HCT116 (cell line): ENCODE data around the gene OR8A1. TPM values are rescaled to one million over a fixed set of nuclear protein-coding genes. Genes with fewer than 3 reads are reported as not detected.

Experiments
- ATAC-seq: fragments of 200-7000 bp; cut with Tn5 transposase; 2 replicates; pipeline ENCODE4 v1.9.1; 2020; ENCODE audit warnings: mild to moderate bottlenecking, moderate library complexity
- BruUV-seq: library from RNA; stranded (reverse); fragments of 400-500 nt; replicated peaks from 2 replicates; lab custom pipeline; 2021; lab: Mats Ljungman, UMichigan
- CTCF ChIA-PET: fragments of 300-600 bp; sonication (Branson Sonifier 250); formaldehyde crosslinking; loops from one replicate; lab custom pipeline; 2021; ENCODE audit warnings: antibody characterized with exemption; lab: Charles Lee
- POLR2A ChIA-PET: fragments of 300-600, 350-600 bp; sonication (Branson Sonifier 250); formaldehyde crosslinking; loops from one replicate; lab custom pipeline; 2021; ENCODE audit warnings: antibody characterized with exemption; lab: Charles Lee
- RAD21 ChIA-PET, 2 experiments: fragments of 300-600 bp; sonication (Branson Sonifier 250); formaldehyde crosslinking; loops; one replicate each; lab custom pipeline; 2023; ENCODE audit warnings: low total read pairs in 2 of 2; ENCODE audit not compliant: uncharacterized antibody in 2 of 2, unreplicated experiment in 2 of 2, low non-redundant PET in 1 of 2; lab: Charles Lee
- DNase-seq: peaks from one replicate; pipeline ENCODE4 v3.0.0-alpha.2; 2010; ENCODE audit warnings: low read depth, low spot score
- H2AFZ ChIP-seq: fragments of 200-600 bp; shearing (Covaris generic), sonication (generic); 2 replicates; pipeline ENCODE4 v1.6.1; 2017; ENCODE audit warnings: low read depth, mixed run types, mixed read lengths, antibody characterized with exemption, low read length; ENCODE audit not compliant: poor library complexity, severe bottlenecking
- H3K27ac ChIP-seq: 2 replicates; pipeline ENCODE4 v1.5.1; 2012; ENCODE audit warnings: low read depth, low read length
- H3K27me3 ChIP-seq: fragments of 200-600 bp; sonication (generic); 2 replicates; pipeline ENCODE4 v1.6.1; 2016; ENCODE audit warnings: mixed run types, low read length, mixed read lengths; ENCODE audit not compliant: insufficient read depth
- H3K36me3 ChIP-seq, 2 experiments: fragments of 200-500 bp in 1 of 2; fragments of 200-600 bp in 1 of 2; sonication (Bioruptor generic) in 1 of 2; sonication (generic) in 1 of 2; 2 replicates each; pipeline versions ENCODE4 v1.5.1 to v1.6.1; 2014 to 2016; ENCODE audit warnings: low read length in 2 of 2, inconsistent platforms in 1 of 2, mixed read lengths in 1 of 2, mixed run types in 1 of 2; ENCODE audit not compliant: insufficient read depth in 2 of 2, control insufficient read depth in 1 of 2
- H3K4me1 ChIP-seq, 2 experiments: fragments of 200-600 bp in 1 of 2; sonication (generic) in 1 of 2; 2 replicates each; pipeline versions ENCODE4 v1.5.1 to v1.6.1; 2012 to 2017; ENCODE audit warnings: low read length in 2 of 2, inconsistent platforms in 1 of 2, mild to moderate bottlenecking in 1 of 2, mixed read lengths in 1 of 2, mixed run types in 1 of 2, moderate library complexity in 1 of 2; ENCODE audit not compliant: insufficient read depth in 2 of 2, control insufficient read depth in 1 of 2
- H3K4me2 ChIP-seq: fragments of 200-600 bp; sonication (generic); 2 replicates; pipeline ENCODE4 v1.6.1; 2017; ENCODE audit warnings: mixed run types, low read length, mixed read lengths
- H3K4me3 ChIP-seq, 2 experiments: fragments of 200-600 bp in 1 of 2; sonication (generic) in 1 of 2; replicated peaks in 1 of 2; 2 replicates each; pipeline ENCODE4 v1.5.1; 2011 to 2016; ENCODE audit warnings: low read length in 2 of 2, control low read depth in 1 of 2, low read depth in 1 of 2, mild to moderate bottlenecking in 1 of 2, mixed read lengths in 1 of 2, mixed run types in 1 of 2
- H3K79me2 ChIP-seq: fragments of 200-600 bp; sonication (generic); 2 replicates; pipeline ENCODE4 v1.6.1; 2017; ENCODE audit warnings: mild to moderate bottlenecking, mixed run types, low read length, moderate library complexity, mixed read lengths; ENCODE audit not compliant: insufficient read depth
- H3K9ac ChIP-seq: fragments of 200-600 bp; sonication (generic); 2 replicates; pipeline ENCODE4 v1.6.1; 2016; ENCODE audit warnings: low read length, mixed read lengths
- H3K9me2 ChIP-seq: fragments of 200-600 bp; sonication (generic), shearing (Covaris generic); 2 replicates; pipeline ENCODE4 v1.6.1; 2017; ENCODE audit warnings: mixed run types, mild to moderate bottlenecking, moderate library complexity; ENCODE audit not compliant: insufficient read depth
- H3K9me3 ChIP-seq, 2 experiments: fragments of 200-500 bp in 1 of 2; fragments of 200-600 bp in 1 of 2; sonication (Bioruptor generic) in 1 of 2; sonication (generic) in 1 of 2; 2 replicates each; pipeline ENCODE4 v1.6.1; 2014 to 2017; ENCODE audit warnings: low read length in 2 of 2, mixed read lengths in 2 of 2, inconsistent platforms in 1 of 2, low read depth in 1 of 2, mild to moderate bottlenecking in 1 of 2, mixed run types in 1 of 2, moderate library complexity in 1 of 2; ENCODE audit not compliant: control insufficient read depth in 1 of 2, insufficient read depth in 1 of 2
- H4K20me1 ChIP-seq: fragments of 200-600 bp; sonication (generic), shearing (Covaris generic); 2 replicates; pipeline ENCODE4 v1.6.1; 2017; ENCODE audit warnings: mixed run types, mild to moderate bottlenecking, moderate library complexity; ENCODE audit not compliant: insufficient read depth
- ELF1 ChIP-seq: IDR thresholded peaks from 2 replicates; pipeline ENCODE4 v1.6.1; 2012; ENCODE audit warnings: low read depth, borderline replicate concordance
- RAD21 ChIP-seq: IDR thresholded peaks from 2 replicates; pipeline ENCODE4 v1.6.1; 2012; ENCODE audit warnings: low read depth, mild to moderate bottlenecking
- SIN3A ChIP-seq: IDR thresholded peaks from 2 replicates; pipeline ENCODE4 v1.6.1; 2012; ENCODE audit warnings: low read depth
- SRF ChIP-seq: IDR thresholded peaks from 2 replicates; pipeline ENCODE4 v1.6.1; 2012; ENCODE audit warnings: low read depth
- TCF7L2 ChIP-seq: IDR thresholded peaks from 2 replicates; pipeline ENCODE4 v1.7.0; 2011; ENCODE audit warnings: borderline replicate concordance, inconsistent platforms; ENCODE audit not compliant: insufficient read depth, insufficient read length; ENCODE audit errors: extremely low read depth
- ZFX ChIP-seq: fragments of 450-650 bp; IDR thresholded peaks from 2 replicates; pipeline ENCODE4 v1.6.1; 2017
- intact Hi-C: fragments of 100-400 bp; cut with micrococcal nuclease; formaldehyde crosslinking; loops from 2 replicates; pipeline ENCODE4 v1.10.0; 2022
- total RNA-seq: library from RNA; stranded (reverse); gene quantifications from one replicate; pipeline ENCODE4 v1.2.1, GENCODE V29; 2021; ENCODE audit not compliant: unreplicated experiment
- TF ChIP-seq, protein P1 (sequence below), 3 experiments: fragments of 200-600 bp in 1 of 3; sonication (generic) in 1 of 3; IDR thresholded peaks in 2 of 3; conservative IDR thresholded peaks in 1 of 3; 2 replicates each; pipeline ENCODE4 v1.5.1; 2012 to 2017; ENCODE audit warnings: low read depth in 2 of 3, low read length in 2 of 3, antibody characterized with exemption in 1 of 3, borderline replicate concordance in 1 of 3, control low read depth in 1 of 3, mild to moderate bottlenecking in 1 of 3, mixed read lengths in 1 of 3, mixed run types in 1 of 3, moderate library complexity in 1 of 3; ENCODE audit not compliant: insufficient read depth in 1 of 3

Gene OR8A1
- total RNA-seq, 1 experiment from 2014 or later: not detected

DNA sequence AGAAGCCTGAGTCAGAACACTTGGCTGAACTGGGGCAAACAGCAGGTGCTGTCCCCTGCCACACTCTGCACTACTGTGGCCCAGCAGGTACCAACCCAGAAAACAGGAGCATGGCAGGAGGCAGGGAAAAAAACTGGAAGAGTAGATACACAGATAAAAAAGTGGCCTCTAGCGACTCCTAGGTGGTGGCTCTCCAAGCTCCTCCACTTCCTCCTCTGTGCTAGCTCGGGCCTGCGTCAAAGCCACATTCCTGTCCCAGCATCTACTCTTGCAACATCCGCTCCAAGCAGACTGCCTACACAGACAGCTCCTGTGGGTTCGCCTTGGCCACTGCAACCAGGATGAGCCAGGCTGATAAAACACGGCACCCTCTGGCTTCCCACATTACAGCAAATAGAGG is 33.3 kb upstream of the OR8A1 start:
- H3K4me2 ChIP-seq: no peak overlapping the region
- peak; percentile 32 for DNase-seq
- H4K20me1 ChIP-seq: no peaks in the 10 kb centered on the region
- ChIA-PET CTCF (interaction anchor here (0.6 kb wide), 1 partner anchor 15 kb away, joined by 3 read pairs; no protein-coding TSS in a partner anchor), RAD21 (no interaction called here), POLR2A (interaction anchor here (0.6 kb wide), 1 partner anchor 1016 kb away, joined by 3 read pairs; no protein-coding TSS in a partner anchor)
- H3K9me2 ChIP-seq: no peaks in the 10 kb centered on the region
- no peak overlapping the region for H3K4me3 ChIP-seq
- no peak overlapping the region for H3K9ac ChIP-seq
- no peak overlapping the region for H2AFZ ChIP-seq
- no TSS peak for BruUV-seq
- H3K27me3 ChIP-seq: peaks cover 33% of the 10 kb centered on the region
- H3K27ac ChIP-seq: no peak overlapping the region
- intact Hi-C loops: no loop called here
- 0 out of 4 replicates have a peak, but pooled peaks cover 0 to 4% of the 10 kb centered on the region in 2 experiments for H3K4me1 ChIP-seq
- ATAC-seq: peak; percentile 86
- H3K9me3 ChIP-seq: no peaks in the 10 kb centered on the region
- H3K36me3 ChIP-seq: no peaks in the 10 kb centered on the region
- H3K79me2 ChIP-seq: no peaks in the 10 kb centered on the region
- no peak for TF ChIP-seq SRF
- TF ChIP-seq TCF7L2: no peak
- no peak for TF ChIP-seq ELF1
- TF ChIP-seq RAD21: peak; percentile 33; the same call in 1 of the 2 replicates
- TF ChIP-seq, protein P1, sequence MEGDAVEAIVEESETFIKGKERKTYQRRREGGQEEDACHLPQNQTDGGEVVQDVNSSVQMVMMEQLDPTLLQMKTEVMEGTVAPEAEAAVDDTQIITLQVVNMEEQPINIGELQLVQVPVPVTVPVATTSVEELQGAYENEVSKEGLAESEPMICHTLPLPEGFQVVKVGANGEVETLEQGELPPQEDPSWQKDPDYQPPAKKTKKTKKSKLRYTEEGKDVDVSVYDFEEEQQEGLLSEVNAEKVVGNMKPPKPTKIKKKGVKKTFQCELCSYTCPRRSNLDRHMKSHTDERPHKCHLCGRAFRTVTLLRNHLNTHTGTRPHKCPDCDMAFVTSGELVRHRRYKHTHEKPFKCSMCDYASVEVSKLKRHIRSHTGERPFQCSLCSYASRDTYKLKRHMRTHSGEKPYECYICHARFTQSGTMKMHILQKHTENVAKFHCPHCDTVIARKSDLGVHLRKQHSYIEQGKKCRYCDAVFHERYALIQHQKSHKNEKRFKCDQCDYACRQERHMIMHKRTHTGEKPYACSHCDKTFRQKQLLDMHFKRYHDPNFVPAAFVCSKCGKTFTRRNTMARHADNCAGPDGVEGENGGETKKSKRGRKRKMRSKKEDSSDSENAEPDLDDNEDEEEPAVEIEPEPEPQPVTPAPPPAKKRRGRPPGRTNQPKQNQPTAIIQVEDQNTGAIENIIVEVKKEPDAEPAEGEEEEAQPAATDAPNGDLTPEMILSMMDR (IDR thresholded peaks at IDR 0.05 in 2 of 3, conservative IDR thresholded peaks at IDR 0.05 in 1 of 3; ENCODE audit: borderline replicate concordance in 1 of 3, insufficient read depth in 1 of 3, low read depth in 2 of 3, low read length in 2 of 3): 0 out of 6 replicates have a peak, but pooled peaks of 1 of the 3 experiments have one; percentile 9

DNA sequence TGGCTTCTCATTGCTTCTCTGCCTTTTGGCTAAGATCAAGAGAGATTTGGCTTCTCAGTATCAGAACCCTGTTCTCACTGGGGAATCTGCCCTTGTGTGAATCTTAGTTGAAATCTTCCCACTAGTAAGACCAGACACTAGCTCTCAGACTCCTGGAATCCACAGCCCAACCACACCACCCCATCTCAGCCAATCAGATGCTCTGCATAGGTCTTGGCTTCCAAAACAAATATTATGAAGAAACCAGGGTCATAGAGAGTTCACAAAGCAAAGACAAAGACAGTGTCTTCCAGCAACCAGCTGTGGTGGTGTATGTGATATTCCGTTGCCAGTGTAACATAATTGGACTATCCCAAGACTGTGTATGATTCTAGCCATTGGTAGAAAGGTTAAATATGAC is 31.8 kb upstream of the OR8A1 start:
- BruUV-seq: no TSS peak
- ChIA-PET POLR2A (no interaction called here), RAD21 (no interaction called here), CTCF (no interaction called here)
- Histone ChIP-seq H4K20me1 (no peaks in the 10 kb centered on the region), H3K36me3 (no peaks in the 10 kb centered on the region), H3K9ac (no peak overlapping the region), H3K27ac (no peak overlapping the region), H3K79me2 (no peaks in the 10 kb centered on the region), H3K27me3 (peaks cover 32% of the 10 kb centered on the region), H2AFZ (no peak overlapping the region), H3K9me3 (no peaks in the 10 kb centered on the region), H3K9me2 (no peaks in the 10 kb centered on the region), H3K4me3 (no peak overlapping the region), H3K4me1 (0 out of 4 replicates have a peak, but pooled peaks cover 0 to 4% of the 10 kb centered on the region in 2 experiments), H3K4me2 (no peak overlapping the region)
- DNase-seq (no peak), ATAC-seq (no peak)
- intact Hi-C loops: no loop called here
- TF ChIP-seq, protein P1 (IDR thresholded peaks at IDR 0.05 in 2 of 3, conservative IDR thresholded peaks at IDR 0.05 in 1 of 3; ENCODE audit: borderline replicate concordance in 1 of 3, insufficient read depth in 1 of 3, low read depth in 2 of 3, low read length in 2 of 3): no peak
- TF ChIP-seq SIN3A (no peak), ZFX (no peak), TCF7L2 (no peak)
